Right lobe of liver (tissue), 4 donors: Measurements from ENCODE around the gene SUSD5.

ENCODE experiments used
- POLR2A ChIP-seq: fragments of 450-650 bp; IDR thresholded peaks from one replicate; pipeline ENCODE4 v1.6.1; 2017; ENCODE audit warnings: antibody characterized with exemption, mild to moderate bottlenecking
- TF ChIP-seq, protein P1 (sequence below), 4 donors: fragments of 200-600 bp in 3 of 4; fragments of 450-650 bp in 1 of 4; IDR thresholded peaks; one replicate each; pipeline versions ENCODE4 v1.5.1 to v1.8.0; 2016 to 2022; ENCODE audit warnings: antibody characterized with exemption in 4 of 4, mild to moderate bottlenecking in 2 of 4
- donor health status: DM: no; HTN: no; CAD: no.
- donor health status: DM: no; HTN: no; CAD: no.
- donor health status: DM: no; HTN: yes; CAD: no.

DNA sequence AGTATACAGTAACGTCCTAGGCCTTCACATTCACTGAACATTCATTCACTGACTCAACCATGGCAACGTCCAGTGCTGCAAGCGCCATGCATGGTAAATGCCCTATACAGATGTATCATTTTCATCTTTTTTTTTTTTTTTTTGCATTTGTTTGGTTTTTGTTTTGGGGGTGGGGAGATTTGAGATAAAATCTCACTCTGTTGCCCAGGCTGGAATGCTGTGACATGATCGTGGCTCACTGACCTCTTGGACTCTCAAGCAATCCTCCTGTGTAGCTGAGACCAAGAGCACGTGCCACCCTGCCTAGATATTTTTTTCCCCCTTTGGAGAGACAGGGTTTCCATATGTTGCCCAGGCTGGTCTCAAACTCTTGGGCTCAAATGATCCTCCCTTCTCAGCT, 37.4 kb downstream of the SUSD5 start:
- TF ChIP-seq, protein P1, sequence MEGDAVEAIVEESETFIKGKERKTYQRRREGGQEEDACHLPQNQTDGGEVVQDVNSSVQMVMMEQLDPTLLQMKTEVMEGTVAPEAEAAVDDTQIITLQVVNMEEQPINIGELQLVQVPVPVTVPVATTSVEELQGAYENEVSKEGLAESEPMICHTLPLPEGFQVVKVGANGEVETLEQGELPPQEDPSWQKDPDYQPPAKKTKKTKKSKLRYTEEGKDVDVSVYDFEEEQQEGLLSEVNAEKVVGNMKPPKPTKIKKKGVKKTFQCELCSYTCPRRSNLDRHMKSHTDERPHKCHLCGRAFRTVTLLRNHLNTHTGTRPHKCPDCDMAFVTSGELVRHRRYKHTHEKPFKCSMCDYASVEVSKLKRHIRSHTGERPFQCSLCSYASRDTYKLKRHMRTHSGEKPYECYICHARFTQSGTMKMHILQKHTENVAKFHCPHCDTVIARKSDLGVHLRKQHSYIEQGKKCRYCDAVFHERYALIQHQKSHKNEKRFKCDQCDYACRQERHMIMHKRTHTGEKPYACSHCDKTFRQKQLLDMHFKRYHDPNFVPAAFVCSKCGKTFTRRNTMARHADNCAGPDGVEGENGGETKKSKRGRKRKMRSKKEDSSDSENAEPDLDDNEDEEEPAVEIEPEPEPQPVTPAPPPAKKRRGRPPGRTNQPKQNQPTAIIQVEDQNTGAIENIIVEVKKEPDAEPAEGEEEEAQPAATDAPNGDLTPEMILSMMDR (IDR thresholded peaks at IDR 0.05) = no peak
- TF ChIP-seq POLR2A = no peak
